ENCODE results near the gene ARHGAP12. TPM values are rescaled to one million over a fixed set of nuclear protein-coding genes. Genes with fewer than 3 reads are reported as not detected.

Gene ARHGAP12
- total RNA-seq, 1 donor from 2014 or later: 27.2 TPM

- H3K4me3 ChIP-seq: no peak overlapping the region
- H3K27ac ChIP-seq: no peak overlapping the region
- ATAC-seq (no peak), DNase-seq (no peak)
- H3K27me3 ChIP-seq: no peaks in the 10 kb centered on the region
- TF ChIP-seq, protein P1, sequence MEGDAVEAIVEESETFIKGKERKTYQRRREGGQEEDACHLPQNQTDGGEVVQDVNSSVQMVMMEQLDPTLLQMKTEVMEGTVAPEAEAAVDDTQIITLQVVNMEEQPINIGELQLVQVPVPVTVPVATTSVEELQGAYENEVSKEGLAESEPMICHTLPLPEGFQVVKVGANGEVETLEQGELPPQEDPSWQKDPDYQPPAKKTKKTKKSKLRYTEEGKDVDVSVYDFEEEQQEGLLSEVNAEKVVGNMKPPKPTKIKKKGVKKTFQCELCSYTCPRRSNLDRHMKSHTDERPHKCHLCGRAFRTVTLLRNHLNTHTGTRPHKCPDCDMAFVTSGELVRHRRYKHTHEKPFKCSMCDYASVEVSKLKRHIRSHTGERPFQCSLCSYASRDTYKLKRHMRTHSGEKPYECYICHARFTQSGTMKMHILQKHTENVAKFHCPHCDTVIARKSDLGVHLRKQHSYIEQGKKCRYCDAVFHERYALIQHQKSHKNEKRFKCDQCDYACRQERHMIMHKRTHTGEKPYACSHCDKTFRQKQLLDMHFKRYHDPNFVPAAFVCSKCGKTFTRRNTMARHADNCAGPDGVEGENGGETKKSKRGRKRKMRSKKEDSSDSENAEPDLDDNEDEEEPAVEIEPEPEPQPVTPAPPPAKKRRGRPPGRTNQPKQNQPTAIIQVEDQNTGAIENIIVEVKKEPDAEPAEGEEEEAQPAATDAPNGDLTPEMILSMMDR (IDR thresholded peaks at IDR 0.05): no peak
- intact Hi-C loops (cut with DNase I): no loop called here
- H3K9me3 ChIP-seq: no peaks in the 10 kb centered on the region
- H3K36me3 ChIP-seq: no peaks in the 10 kb centered on the region
- no peaks in the 10 kb centered on the region for H3K4me1 ChIP-seq
Observed at GRCh38 chr10:31780717-31781116, 147.9 kb downstream of the ARHGAP12 start.

DNA sequence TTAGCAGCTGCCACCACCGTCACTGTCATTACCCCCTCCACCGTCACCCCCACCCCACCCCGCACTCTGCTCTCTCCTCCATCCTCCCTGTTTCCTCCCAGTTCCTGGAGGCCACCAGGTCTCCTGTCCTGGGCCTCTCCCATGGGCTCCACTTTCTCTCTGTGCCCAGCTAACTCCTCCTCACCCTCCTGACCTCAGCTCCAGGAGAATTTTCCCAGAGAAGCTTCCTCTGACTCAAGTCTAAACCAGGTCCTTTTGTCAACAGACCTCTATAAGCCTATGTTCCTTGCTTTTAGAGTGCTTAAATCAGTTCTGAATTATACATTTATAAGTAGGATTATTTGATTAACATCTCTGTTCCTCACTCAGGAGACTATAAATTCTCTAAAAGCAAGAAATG, 150.0 kb downstream of the ARHGAP12 start:
- H3K27ac ChIP-seq: no peak overlapping the region
- intact Hi-C loops (cut with DNase I): no loop called here
- TF ChIP-seq, protein P1 (IDR thresholded peaks at IDR 0.05): no peak
- no peak overlapping the region for H3K4me3 ChIP-seq
- no peaks in the 10 kb centered on the region for H3K36me3 ChIP-seq
- no peaks in the 10 kb centered on the region for H3K27me3 ChIP-seq
- no peaks in the 10 kb centered on the region for H3K9me3 ChIP-seq
- DNase-seq (no peak), ATAC-seq (no peak)
- no peaks in the 10 kb centered on the region for H3K4me1 ChIP-seq

DNA sequence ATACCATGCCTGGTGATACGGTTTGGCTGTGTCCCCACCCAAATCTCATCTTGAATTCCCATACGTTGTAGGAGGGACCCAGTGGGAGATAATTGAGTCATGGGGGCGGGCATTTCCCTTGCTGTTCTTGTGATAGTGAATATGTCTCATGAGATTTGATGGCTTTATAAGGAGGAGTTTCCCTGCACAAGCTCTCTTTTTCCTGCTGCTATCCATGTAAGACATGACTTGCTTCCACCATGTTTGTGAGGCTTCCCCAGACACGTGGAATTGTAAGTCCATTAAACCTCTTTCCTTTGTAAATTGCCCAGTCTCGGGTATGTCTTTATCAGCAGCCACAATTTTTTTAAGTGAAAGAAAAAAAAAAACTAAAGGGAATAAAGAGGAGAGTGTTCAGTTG, 152.5 kb downstream of the ARHGAP12 start:
- no peak overlapping the region for H3K4me3 ChIP-seq
- no peaks in the 10 kb centered on the region for H3K4me1 ChIP-seq
- no peaks in the 10 kb centered on the region for H3K36me3 ChIP-seq
- H3K9me3 ChIP-seq: no peaks in the 10 kb centered on the region
- intact Hi-C loops (cut with DNase I): no loop called here
- H3K27ac ChIP-seq: no peak overlapping the region
- DNase-seq (no peak), ATAC-seq (no peak)
- no peaks in the 10 kb centered on the region for H3K27me3 ChIP-seq
- TF ChIP-seq, protein P1 (IDR thresholded peaks at IDR 0.05): no peak

DNA sequence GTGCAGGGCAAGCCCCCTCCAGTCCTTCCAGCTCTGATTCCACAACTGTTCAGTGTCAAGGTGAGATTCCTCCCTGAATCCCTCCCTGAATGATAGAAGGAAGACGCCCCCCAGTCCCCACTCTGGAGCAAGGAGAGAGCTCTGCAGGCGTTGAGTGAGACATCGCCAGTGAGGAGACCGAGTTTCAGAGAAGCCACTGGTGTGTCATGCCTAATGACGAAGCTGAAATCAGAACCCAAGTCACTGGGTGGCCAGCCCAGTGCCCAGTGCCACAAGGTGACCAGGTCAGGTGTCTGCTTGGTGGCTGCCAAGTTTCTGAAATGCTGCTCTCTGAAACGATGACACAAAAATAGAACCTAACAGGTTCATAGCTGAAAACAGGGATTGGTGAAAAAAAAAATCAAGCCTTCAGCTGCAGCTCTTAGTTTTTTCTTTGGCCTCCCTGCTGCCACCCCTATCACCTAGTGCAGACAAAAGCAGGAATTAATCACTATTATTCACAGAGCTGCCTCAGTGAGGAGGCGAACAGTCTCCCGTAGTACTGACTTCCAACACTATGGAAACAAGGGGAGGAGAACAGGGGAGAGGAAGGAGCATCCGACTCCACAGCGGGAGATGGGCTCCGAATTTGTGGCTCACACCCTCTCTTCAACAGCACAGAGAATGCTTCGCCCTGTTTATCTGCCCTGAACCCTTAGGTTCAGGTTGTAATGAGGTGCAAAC, 153.5 kb downstream of the ARHGAP12 start:
- no peaks in the 10 kb centered on the region for H3K9me3 ChIP-seq
- intact Hi-C loops (cut with DNase I): no loop called here
- DNase-seq (no peak), ATAC-seq (no peak)
- no peak overlapping the region for H3K27ac ChIP-seq
- no peaks in the 10 kb centered on the region for H3K36me3 ChIP-seq
- TF ChIP-seq, protein P1 (IDR thresholded peaks at IDR 0.05): no peak
- no peak overlapping the region for H3K4me3 ChIP-seq
- H3K4me1 ChIP-seq: no peaks in the 10 kb centered on the region
- no peaks in the 10 kb centered on the region for H3K27me3 ChIP-seq

- intact Hi-C loops (cut with DNase I): no loop called here
- TF ChIP-seq, protein P1 (IDR thresholded peaks at IDR 0.05): no peak
- ATAC-seq: no peak
- Histone ChIP-seq H3K9me3 (no peaks in the 10 kb centered on the region), H3K36me3 (no peaks in the 10 kb centered on the region), H3K4me1 (no peaks in the 10 kb centered on the region), H3K27ac (no peak overlapping the region), H3K4me3 (no peak overlapping the region), H3K27me3 (no peaks in the 10 kb centered on the region)
- no peak for DNase-seq
Observed at GRCh38 chr10:31774299-31774900, 154.2 kb downstream of the ARHGAP12 start.

All from upper lobe of right lung (tissue), 1 donor.